Esophagus muscularis mucosa (tissue), 4 donors: ENCODE measurements around the gene NHLRC4. TPM values are rescaled to one million over a fixed set of nuclear protein-coding genes. Genes with fewer than 3 reads are reported as not detected.

Source experiments
- DNase-seq: peaks from one replicate; pipeline ENCODE4 v3.0.0-alpha.2; 2017; ENCODE audit errors: extremely low spot score
- H3K27ac ChIP-seq, 4 donors: fragments of 200-600 bp; sonication (generic); replicated peaks in 1 of 4; 1 replicate in 3 of 4; 2 replicates in 1 of 4; pipeline ENCODE4 v1.5.1; 2016 to 2019; ENCODE audit warnings: mild to moderate bottlenecking in 1 of 4
- H3K27me3 ChIP-seq, 4 donors: fragments of 200-600 bp; sonication (generic); one replicate each; pipeline versions ENCODE4 v1.5.1 to v1.6.0; 2016 to 2019
- H3K36me3 ChIP-seq, 4 donors: fragments of 200-600 bp; sonication (generic); one replicate each; pipeline ENCODE4 v1.5.1; 2016 to 2019
- H3K4me1 ChIP-seq, 4 donors: fragments of 200-600 bp; sonication (generic); one replicate each; pipeline ENCODE4 v1.5.1; 2016 to 2019
- H3K4me3 ChIP-seq, 4 donors: fragments of 200-600 bp; sonication (generic); 1 replicate in 2 of 4; 2 replicates in 2 of 4; pipeline ENCODE4 v1.5.1; 2016 to 2019; ENCODE audit warnings: mild to moderate bottlenecking in 4 of 4, moderate library complexity in 1 of 4
- H3K9me3 ChIP-seq, 4 donors: fragments of 200-600 bp; sonication (generic); 1 replicate in 3 of 4; 2 replicates in 1 of 4; pipeline ENCODE4 v1.5.1; 2016 to 2019
- EP300 ChIP-seq: sonication (generic); formaldehyde crosslinking; IDR thresholded peaks from one replicate; pipeline ENCODE4 v1.6.1; 2017; ENCODE audit warnings: antibody characterized with exemption
- POLR2A ChIP-seq: fragments of 450-650 bp; IDR thresholded peaks from one replicate; pipeline ENCODE4 v1.6.1; 2017; ENCODE audit warnings: antibody characterized with exemption, moderate library complexity, mild to moderate bottlenecking, low read depth
- POLR2AphosphoS5 ChIP-seq, 2 donors: sonication (generic); formaldehyde crosslinking; IDR thresholded peaks; one replicate each; pipeline ENCODE4 v1.6.1; 2017; ENCODE audit warnings: antibody characterized with exemption in 2 of 2
- WGBS: methylation state at CpG from one replicate; pipeline ENCODE4 v1.1.5; 2018; 5-methylcytosine and 5-hydroxymethylcytosine counted together
- intact Hi-C: fragments of 100-400 bp; cut with DNase I; formaldehyde crosslinking; loops from one replicate; pipeline ENCODE4 v1.15.1; 2023
- total RNA-seq, 4 donors: library from RNA; depleted of rRNA; stranded (reverse); fragments of >200 nt; gene quantifications; one replicate each; pipeline versions ENCODE4 v1.1.0 to v1.2.1, GENCODE V29; 2016
- TF ChIP-seq, protein P1 (sequence below), 3 experiments: fragments of 200-600 bp in 2 of 3; fragments of 450-650 bp in 1 of 3; sonication (generic) in 2 of 3; IDR thresholded peaks; one replicate each; pipeline ENCODE4 v1.5.1; 2017 to 2019; ENCODE audit warnings: antibody characterized with exemption in 3 of 3, mild to moderate bottlenecking in 2 of 3, moderate library complexity in 1 of 3

Gene NHLRC4
- total RNA-seq, 4 donors from 2014 or later: 1.2 to 2.6 (median 1.9) TPM

DNA sequence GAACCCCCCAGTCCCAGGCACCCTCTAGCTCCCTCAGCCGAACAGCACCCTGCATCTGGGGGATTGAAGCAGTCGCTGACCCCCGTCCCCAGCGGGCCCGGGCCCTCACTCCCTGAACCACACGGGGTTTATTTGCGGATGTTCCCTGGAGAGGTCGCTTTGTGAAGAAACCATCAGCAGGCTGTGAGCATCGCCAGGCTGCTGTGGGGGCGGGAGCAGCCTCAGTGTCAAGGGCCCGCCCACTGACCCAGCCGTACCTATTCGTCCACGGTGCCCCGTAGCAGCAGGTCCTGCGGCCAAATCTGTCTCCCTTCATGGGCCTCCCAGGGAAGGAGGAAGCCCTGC lies 16.6 kb downstream of the NHLRC4 start:
- no peaks in the 10 kb centered on the region for H3K9me3 ChIP-seq
- 69% methylated on average over 9 of the region's 16 CpGs for whole genome bisulfite sequencing
- intact Hi-C loops: no loop called here
- peaks cover 0 to 9% (median 0%) of the 10 kb centered on the region in 4 donors for H3K27me3 ChIP-seq
- no peak for DNase-seq
- H3K27ac ChIP-seq: no peak overlapping the region
- H3K4me3 ChIP-seq: no peak overlapping the region
- peaks cover 30 to 42% (median 33%) of the 10 kb centered on the region in 4 donors for H3K4me1 ChIP-seq
- H3K36me3 ChIP-seq: peaks cover 0 to 22% (median 10%) of the 10 kb centered on the region in 4 donors
- TF ChIP-seq, protein P1, sequence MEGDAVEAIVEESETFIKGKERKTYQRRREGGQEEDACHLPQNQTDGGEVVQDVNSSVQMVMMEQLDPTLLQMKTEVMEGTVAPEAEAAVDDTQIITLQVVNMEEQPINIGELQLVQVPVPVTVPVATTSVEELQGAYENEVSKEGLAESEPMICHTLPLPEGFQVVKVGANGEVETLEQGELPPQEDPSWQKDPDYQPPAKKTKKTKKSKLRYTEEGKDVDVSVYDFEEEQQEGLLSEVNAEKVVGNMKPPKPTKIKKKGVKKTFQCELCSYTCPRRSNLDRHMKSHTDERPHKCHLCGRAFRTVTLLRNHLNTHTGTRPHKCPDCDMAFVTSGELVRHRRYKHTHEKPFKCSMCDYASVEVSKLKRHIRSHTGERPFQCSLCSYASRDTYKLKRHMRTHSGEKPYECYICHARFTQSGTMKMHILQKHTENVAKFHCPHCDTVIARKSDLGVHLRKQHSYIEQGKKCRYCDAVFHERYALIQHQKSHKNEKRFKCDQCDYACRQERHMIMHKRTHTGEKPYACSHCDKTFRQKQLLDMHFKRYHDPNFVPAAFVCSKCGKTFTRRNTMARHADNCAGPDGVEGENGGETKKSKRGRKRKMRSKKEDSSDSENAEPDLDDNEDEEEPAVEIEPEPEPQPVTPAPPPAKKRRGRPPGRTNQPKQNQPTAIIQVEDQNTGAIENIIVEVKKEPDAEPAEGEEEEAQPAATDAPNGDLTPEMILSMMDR (IDR thresholded peaks at IDR 0.05): no peak
- TF ChIP-seq POLR2A: no peak
- TF ChIP-seq EP300: no peak
- TF ChIP-seq POLR2AphosphoS5 (IDR thresholded peaks at IDR 0.05): no peak

DNA sequence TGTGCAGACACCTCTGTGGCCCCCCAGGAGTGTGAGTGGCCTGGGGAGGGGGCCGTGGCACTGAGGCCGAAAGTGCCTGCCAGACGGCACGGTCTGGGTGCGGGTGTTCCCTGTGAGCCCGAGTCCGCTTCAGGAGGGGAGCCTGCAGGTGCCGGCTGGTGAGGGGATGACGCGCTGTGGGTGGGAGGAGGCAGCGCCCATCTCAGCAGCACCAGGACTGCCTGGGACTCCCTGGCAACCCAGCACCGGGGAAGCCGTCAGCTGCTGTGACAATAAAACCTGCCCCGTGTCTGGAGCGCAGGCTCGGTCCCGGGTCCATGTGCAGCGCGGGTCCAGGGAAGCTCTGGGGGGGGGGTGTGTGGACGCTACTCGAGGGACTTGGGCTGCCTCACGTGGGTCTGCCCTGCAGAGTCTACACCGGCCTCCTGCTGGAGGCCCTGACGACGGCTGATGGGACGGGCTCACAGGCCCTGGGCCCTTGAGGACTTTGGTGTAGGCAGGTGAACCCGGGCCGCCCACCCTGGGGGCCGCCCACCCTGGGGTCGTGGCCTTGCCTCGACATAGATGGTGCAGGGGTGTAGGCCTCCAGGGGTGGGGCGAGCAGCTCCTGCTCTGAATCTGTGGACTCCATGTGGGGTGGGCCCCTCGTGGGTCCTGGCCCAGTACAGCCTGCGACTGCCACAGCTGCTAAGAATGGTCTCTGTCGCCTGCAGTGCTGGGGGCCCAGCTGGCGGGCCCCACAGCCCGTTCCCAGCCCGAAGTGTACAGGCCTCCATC lies 17.2 kb downstream of the NHLRC4 start:
- Histone ChIP-seq H3K27ac (no peak overlapping the region), H3K4me1 (peaks cover 27 to 39% (median 30%) of the 10 kb centered on the region in 4 donors), H3K36me3 (peaks cover 0 to 22% (median 10%) of the 10 kb centered on the region in 4 donors), H3K9me3 (no peaks in the 10 kb centered on the region), H3K27me3 (peaks cover 0 to 9% (median 0%) of the 10 kb centered on the region in 4 donors), H3K4me3 (no peak overlapping the region)
- WGBS: no CpG with 5 or more reads among the region's 38 CpGs
- TF ChIP-seq, protein P1 (IDR thresholded peaks at IDR 0.05): no peak
- TF ChIP-seq POLR2A: no peak
- TF ChIP-seq POLR2AphosphoS5 (IDR thresholded peaks at IDR 0.05): no peak
- no peak for TF ChIP-seq EP300
- intact Hi-C loops: no loop called here
- DNase-seq: no peak

DNA sequence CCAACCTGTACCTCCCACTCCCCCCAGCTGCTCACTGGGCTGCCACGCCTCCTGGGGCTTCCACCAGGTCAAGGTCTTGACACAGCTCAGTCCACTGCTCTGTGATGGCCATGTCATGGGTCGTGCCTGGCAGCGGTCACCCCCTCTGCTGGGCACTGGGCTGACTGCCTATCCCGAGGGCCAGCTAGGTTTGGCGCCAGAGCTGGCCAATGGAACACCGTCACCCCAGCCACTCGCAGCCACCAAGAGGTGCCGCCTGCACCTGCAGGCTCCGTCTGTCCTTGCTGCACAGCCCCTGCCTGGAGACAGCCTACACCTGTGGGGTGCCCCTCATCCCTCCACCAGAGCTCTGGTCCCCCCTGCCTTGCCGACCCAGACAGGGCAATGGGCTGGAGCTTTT lies 18.5 kb downstream of the NHLRC4 start:
- DNase-seq: no peak
- Histone ChIP-seq H3K4me1 (peaks cover 25 to 38% (median 27%) of the 10 kb centered on the region in 4 donors), H3K27me3 (peaks cover 0 to 9% (median 0%) of the 10 kb centered on the region in 4 donors), H3K9me3 (no peaks in the 10 kb centered on the region), H3K27ac (no peak overlapping the region), H3K4me3 (no peak overlapping the region), H3K36me3 (peaks cover 0 to 17% (median 7%) of the 10 kb centered on the region in 4 donors)
- WGBS: 22% methylated on average over 6 of the region's 10 CpGs
- intact Hi-C loops: loop anchor here (5.0 kb wide), 1 partner anchor 52 kb away; the partner anchor contains the start of gene METTL26
- TF ChIP-seq POLR2AphosphoS5 (IDR thresholded peaks at IDR 0.05) (peak in 1 of 2 donors; percentile 8), EP300 (no peak), POLR2A (no peak)
- TF ChIP-seq, protein P1 (IDR thresholded peaks at IDR 0.05): no peak

DNA sequence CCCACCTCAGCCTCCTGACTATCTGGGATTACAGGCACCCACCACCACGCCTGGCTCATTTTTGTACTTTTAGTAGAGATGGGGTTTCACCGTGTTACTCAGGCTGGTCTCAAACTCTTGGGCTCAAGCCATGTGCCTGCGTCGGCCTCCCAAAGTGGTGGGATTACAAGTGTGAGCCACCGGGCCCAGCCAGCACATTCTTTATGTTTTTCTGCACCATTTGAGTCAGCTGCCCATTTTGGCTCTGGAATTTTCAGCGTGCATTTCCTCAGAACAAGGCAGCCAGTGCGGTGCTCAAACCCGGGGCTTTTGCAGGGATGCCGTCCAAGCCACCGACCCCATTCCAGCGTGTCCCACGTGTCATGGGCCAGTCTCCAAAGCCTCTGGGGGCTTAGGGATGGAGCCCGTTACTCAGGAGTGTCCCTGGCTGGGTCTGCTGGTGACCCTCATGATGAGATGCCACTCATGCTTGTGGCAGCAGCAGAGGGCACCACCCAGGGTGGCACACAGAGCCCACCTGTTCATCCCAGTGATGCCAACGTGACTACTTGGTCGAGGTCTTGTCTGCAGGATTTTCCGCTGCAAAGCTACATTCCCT lies 19.3 kb downstream of the NHLRC4 start:
- intact Hi-C loops: loop anchor here (5.0 kb wide), 1 partner anchor 51 kb away; the partner anchor contains the start of gene METTL26
- TF ChIP-seq POLR2AphosphoS5 (IDR thresholded peaks at IDR 0.05) (no peak), EP300 (no peak), POLR2A (no peak)
- TF ChIP-seq, protein P1 (IDR thresholded peaks at IDR 0.05): no peak
- no peak for DNase-seq

More for the DNA sequence above, 19.3 kb downstream of the NHLRC4 start:
- Histone ChIP-seq H3K4me3 (no peak overlapping the region), H3K9me3 (no peaks in the 10 kb centered on the region), H3K27me3 (peaks cover 0 to 9% (median 0%) of the 10 kb centered on the region in 4 donors), H3K27ac (no peak overlapping the region), H3K4me1 (peaks cover 33 to 46% (median 35%) of the 10 kb centered on the region in 4 donors), H3K36me3 (peaks cover 0 to 9% (median 4%) of the 10 kb centered on the region in 4 donors)
- 55% methylated on average over 15 of the region's 16 CpGs for WGBS
